ENCODE results near the gene SECISBP2.

DNA sequence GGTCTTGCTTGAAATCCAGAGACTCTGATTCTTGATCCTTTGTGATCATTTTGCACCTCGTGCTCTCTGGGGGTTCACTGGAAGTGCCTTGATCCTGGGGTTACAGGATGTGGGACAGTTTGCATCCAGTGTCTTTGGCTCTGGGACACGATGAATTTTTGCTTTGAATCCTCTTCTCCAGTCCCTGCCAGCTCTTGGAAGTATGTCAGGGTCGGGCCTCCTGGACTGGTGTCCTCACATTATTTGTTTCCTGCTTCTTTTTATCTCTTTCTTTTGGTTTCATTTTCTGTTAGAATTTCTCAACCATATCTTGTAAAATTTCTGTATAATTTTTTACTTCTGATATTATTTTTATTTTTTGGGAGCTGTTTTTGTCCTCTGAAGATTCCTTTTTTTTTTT is 34.2 kb downstream of the SECISBP2 start:
- TF ChIP-seq POLR2A (IDR thresholded peaks at IDR 0.05), result no peak
- TF ChIP-seq, protein P1, sequence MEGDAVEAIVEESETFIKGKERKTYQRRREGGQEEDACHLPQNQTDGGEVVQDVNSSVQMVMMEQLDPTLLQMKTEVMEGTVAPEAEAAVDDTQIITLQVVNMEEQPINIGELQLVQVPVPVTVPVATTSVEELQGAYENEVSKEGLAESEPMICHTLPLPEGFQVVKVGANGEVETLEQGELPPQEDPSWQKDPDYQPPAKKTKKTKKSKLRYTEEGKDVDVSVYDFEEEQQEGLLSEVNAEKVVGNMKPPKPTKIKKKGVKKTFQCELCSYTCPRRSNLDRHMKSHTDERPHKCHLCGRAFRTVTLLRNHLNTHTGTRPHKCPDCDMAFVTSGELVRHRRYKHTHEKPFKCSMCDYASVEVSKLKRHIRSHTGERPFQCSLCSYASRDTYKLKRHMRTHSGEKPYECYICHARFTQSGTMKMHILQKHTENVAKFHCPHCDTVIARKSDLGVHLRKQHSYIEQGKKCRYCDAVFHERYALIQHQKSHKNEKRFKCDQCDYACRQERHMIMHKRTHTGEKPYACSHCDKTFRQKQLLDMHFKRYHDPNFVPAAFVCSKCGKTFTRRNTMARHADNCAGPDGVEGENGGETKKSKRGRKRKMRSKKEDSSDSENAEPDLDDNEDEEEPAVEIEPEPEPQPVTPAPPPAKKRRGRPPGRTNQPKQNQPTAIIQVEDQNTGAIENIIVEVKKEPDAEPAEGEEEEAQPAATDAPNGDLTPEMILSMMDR (IDR thresholded peaks at IDR 0.05), result no peak
- TF ChIP-seq EP300 (IDR thresholded peaks at IDR 0.05), result no peak

Data from ovary (tissue), 3 donors.